Activated T-cell treated with anti-CD3 and anti-CD28 coated beads, Interleukin-2, amount 50 U/mL, for 4 hours (primary cell): ENCODE data around the gene STAT6. TPM values are rescaled to one million over a fixed set of nuclear protein-coding genes. Genes with fewer than 3 reads are reported as not detected.

ENCODE experiments used
- ATAC-seq, 2 donors: fragments of 200-7000 bp; cut with Tn5 transposase; one replicate each; pipeline ENCODE4 v1.10.0; 2021
- DNase-seq: peaks from one replicate; pipeline ENCODE4 v3.0.0-alpha.2; 2020
- H3K27me3 Mint-ChIP-seq: one replicate; pipeline ENCODE4 v1.8.0; 2021; ENCODE audit warnings: low read depth, mixed read lengths
- H3K36me3 Mint-ChIP-seq: one replicate; pipeline ENCODE4 v1.8.0; 2022; ENCODE audit warnings: mixed read lengths; ENCODE audit not compliant: insufficient read depth
- H3K4me1 Mint-ChIP-seq: one replicate; pipeline ENCODE4 v1.8.0; 2021; ENCODE audit warnings: low read depth, mixed read lengths
- H3K4me3 Mint-ChIP-seq: one replicate; pipeline ENCODE4 v1.8.0; 2021; ENCODE audit warnings: mild to moderate bottlenecking, moderate library complexity, mixed read lengths
- H3K9me3 Mint-ChIP-seq: one replicate; pipeline ENCODE4 v1.8.0; 2021; ENCODE audit warnings: mixed read lengths
- total RNA-seq, 3 donors: library from RNA; stranded (reverse); gene quantifications; one replicate each; pipeline ENCODE4 v1.2.1, GENCODE V29; 2021

Gene STAT6
- total RNA-seq, 3 donors from 2014 or later: 312 to 340 (median 339) TPM

DNA sequence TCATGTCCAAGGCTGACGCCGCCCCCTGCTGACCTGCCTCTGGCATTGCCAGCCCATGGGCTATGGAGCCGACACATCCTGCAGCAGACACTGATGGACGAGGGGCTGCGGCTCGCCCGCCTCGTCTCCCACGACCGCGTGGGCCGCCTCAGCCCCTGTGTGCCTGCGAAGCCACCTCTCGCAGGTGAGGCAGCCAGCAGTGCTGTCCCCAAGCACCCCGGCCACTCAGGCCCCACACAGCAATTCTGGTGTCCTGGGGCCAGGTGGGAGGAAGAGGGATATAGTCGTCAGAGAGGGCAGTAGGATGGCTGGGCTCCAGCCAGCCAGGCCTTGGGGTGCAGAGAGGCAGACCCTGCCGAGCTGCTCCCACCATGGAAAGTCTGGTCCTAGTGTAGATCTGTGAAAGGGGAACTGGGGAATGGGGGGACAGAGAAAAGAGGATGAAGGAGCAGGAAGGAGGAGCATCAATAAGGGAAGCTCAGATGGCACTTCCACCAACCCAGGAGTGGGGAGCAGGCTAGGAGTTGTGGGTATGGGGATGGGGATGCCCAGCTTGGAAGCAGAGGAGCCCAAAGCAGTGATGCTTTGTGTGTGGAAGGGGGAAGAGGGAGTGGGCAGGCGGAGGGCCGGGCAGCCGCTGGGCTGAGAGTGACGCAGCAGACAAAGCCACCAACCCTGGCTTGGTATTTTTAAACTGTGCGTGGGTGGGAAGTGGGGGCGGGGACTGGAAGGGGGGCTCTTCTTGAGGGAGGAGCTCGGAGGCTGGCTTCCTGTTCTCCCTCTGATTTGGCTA lies 17.6 kb downstream of the STAT6 start:
- DNase-seq (peak; percentile 79), ATAC-seq (peak; percentile 42 to 47)
- H3K4me1 Mint-ChIP-seq: peaks cover 53% of the 10 kb centered on the region
- H3K36me3 Mint-ChIP-seq: peaks cover 31% of the 10 kb centered on the region
- H3K9me3 Mint-ChIP-seq: no peaks in the 10 kb centered on the region
- peak overlapping the region; percentile 59 for H3K4me3 Mint-ChIP-seq
- H3K27me3 Mint-ChIP-seq: no peaks in the 10 kb centered on the region

DNA sequence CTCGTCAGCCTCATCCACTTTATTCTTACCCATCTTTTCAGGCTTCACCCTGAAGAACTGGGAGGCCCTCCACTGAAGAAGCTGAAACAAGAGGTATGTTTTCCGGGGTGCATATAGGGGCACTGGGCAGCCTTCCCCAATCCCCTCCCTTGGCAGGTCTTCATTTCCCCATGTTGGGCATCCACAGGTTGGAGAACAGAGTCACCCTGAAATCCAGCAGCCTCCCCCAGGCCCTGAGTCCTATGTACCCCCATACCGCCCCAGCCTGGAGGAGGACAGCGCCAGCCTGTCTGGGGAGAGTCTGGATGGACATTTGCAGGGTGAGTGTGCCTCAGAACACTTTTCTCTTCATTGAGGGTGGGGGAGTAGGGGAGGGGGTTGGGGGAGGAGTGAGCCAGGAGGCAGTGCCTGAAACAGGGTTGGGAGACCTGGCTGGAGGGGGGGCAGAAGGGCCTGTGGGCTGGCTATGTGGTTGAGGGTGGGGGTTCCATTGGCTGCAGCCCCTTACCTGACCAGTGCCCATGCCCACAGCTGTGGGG lies 18.2 kb downstream of the STAT6 start:
- DNase-seq (no peak), ATAC-seq (no peak)
- Mint-ChIP-seq H3K36me3 (peaks cover 28% of the 10 kb centered on the region), H3K4me3 (no peak overlapping the region), H3K27me3 (no peaks in the 10 kb centered on the region), H3K9me3 (no peaks in the 10 kb centered on the region), H3K4me1 (peaks cover 56% of the 10 kb centered on the region)

DNA sequence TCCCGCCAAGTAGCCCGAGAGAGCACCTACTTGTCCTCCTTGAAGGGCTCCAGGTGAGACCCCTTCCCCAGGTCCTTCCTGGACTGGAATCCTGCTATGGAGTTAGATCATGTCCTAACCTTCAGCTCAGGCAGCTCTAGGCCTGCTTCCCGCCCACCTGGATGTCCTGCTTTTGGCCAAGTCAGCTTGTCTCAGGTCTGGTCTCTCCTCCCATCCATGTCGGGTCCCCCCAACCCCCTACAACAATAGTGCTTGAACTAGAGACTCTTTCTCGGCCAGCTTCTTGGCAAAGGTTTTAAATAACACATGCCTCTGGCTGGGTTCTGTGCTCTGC lies 18.7 kb downstream of the STAT6 start:
- Mint-ChIP-seq H3K4me1 (peaks cover 57% of the 10 kb centered on the region), H3K4me3 (no peak overlapping the region), H3K36me3 (peaks cover 27% of the 10 kb centered on the region), H3K27me3 (no peaks in the 10 kb centered on the region), H3K9me3 (no peaks in the 10 kb centered on the region)
- ATAC-seq (no peak), DNase-seq (no peak)

DNA sequence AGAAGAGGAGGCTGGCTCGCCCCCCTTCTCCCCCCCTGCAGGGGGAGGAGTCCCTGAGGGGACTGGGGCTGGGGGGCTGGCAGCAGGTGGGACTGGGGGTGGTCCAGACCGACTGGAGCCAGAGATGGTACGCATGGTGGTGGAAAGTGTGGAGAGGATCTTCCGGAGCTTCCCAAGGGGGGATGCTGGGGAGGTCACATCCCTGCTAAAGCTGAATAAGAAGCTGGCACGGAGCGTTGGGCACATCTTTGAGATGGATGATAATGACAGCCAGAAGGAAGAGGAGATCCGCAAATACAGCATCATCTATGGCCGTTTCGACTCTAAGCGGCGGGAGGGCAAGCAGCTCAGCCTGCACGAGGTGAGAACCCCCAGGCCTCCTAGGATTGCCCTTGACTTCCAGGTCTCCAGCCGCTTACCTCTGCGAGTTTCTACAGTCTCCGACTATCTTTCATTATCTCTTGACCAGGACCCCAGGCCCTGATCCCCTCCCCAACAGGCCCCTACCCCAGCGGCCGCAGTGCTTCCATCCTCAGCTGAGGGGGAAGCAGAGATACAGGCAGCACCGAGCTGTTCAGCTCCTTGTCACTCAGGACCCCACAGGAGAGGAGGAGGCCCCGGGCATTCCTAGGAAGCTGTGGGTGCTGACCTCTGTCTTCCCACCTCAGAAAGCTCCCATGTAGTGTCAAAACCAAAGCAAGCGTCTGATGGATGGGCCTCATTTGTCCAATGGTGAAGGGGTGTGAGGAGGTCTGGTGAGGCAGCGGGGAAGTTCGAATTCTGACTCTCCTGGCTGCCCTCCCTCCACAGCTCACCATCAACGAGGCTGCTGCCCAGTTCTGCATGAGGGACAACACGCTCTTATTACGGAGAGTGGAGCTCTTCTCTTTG lies 19.3 kb downstream of the STAT6 start:
- ATAC-seq (no peak), DNase-seq (no peak)
- peak overlapping the region; percentile 19 for H3K4me3 Mint-ChIP-seq
- H3K4me1 Mint-ChIP-seq: peaks cover 58% of the 10 kb centered on the region
- peaks cover 21% of the 10 kb centered on the region for H3K36me3 Mint-ChIP-seq
- no peaks in the 10 kb centered on the region for H3K27me3 Mint-ChIP-seq
- H3K9me3 Mint-ChIP-seq: no peaks in the 10 kb centered on the region

DNA sequence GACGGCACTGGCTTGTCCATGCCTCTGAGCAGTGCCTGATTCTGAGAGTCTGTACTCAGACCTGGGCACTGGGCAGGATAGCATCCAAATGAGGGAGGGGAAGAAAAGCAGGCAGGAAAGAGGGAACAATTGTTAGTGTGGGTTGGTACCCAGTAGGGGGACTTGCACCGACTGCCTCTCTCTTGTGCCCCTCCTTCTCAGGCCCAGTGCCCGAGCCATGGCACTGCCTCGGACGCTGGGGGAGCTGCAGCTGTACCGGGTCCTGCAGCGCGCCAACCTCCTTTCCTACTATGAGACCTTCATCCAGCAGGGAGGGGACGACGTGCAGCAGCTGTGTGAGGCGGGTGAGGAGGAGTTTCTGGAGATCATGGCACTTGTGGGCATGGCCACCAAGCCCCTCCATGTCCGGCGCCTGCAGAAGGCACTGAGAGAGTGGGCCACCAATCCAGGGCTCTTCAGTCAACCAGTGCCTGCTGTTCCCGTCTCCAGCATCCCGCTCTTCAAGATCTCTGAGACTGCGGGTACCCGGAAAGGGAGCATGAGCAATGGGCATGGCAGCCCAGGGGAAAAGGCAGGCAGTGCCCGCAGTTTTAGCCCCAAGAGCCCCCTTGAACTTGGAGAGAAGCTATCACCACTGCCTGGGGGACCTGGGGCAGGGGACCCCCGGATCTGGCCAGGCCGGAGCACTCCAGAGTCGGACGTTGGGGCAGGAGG lies 20.1 kb downstream of the STAT6 start:
- ATAC-seq (no peak), DNase-seq (no peak)
- Mint-ChIP-seq H3K4me3 (peak overlapping the region; percentile 92), H3K4me1 (peaks cover 66% of the 10 kb centered on the region), H3K27me3 (no peaks in the 10 kb centered on the region), H3K9me3 (no peaks in the 10 kb centered on the region), H3K36me3 (peaks cover 19% of the 10 kb centered on the region)

DNA sequence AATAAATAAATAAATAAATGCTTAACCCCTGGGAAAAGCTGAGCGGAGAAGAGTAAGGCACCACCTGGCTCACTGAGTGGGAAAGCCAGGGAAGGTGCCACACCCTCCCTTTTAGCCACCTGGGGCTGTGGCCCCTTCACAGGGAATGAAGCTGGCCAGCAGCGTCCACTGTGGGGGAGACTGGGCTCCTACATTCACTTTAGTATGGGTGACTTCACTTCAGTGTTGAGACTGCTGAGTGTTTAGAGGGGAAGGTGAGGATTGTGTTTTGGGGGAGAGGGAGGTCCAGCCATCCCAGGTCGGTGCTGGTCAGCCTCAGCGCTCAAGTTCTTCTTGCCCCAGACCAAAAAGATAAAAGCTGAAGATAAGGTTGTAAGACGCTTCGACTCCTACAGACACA lies 20.7 kb downstream of the STAT6 start:
- H3K36me3 Mint-ChIP-seq: peaks cover 19% of the 10 kb centered on the region
- no peaks in the 10 kb centered on the region for H3K9me3 Mint-ChIP-seq
- ATAC-seq (no peak), DNase-seq (no peak)
- no peaks in the 10 kb centered on the region for H3K27me3 Mint-ChIP-seq
- peak overlapping the region; percentile 92 for H3K4me3 Mint-ChIP-seq
- peaks cover 72% of the 10 kb centered on the region for H3K4me1 Mint-ChIP-seq

DNA sequence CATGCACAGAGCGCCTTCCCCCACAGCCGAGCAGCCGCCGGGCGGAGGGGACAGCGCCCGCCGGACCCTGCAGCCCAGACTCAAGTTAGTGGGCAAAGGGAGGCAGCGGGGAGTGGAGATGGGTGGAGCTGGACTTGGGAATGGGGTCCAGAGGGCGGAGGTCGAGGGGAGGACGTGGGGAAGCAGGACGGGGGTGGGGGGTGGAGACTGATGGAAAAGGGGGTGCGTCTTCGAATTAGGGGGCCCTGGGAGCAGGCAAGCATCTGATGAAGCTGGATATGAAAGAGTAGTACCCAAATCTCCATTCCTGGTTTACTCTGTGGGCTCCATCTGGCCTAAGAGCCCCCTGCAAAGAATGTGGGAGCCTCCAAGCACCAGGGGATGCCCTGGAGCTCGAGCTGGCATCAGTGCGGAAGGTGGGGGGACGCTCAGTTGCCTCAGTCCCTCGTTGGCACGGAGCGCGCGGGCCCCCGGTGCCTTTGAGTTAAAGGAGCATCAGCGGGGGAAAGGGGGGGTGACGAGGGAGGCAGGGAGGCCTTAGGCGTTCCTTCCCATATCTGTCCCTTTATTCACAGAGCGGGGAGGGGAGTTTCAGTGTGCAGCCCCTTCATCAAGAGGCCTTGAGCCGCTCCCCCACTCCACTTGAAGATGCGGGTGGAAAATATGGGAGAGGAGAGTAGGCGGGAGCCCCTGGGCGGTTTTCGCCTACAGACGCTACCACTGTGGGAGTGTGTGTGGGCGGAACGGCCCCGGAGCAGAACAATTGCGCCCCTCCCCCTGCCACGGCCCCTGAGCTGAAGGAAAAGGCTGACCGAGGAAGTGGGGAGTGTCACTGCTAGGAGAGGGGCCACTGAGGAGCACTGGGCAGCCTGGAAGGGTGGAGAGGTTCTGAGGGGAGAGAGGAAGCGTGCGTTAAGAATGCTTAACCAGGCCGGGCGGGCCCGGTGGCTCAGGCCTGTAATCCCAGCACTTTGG lies 21.6 kb downstream of the STAT6 start:
- no peaks in the 10 kb centered on the region for H3K27me3 Mint-ChIP-seq
- no peaks in the 10 kb centered on the region for H3K9me3 Mint-ChIP-seq
- DNase-seq (peak; percentile 60), ATAC-seq (peak in 1 of 2 donors; percentile 4)
- H3K4me1 Mint-ChIP-seq: peaks cover 73% of the 10 kb centered on the region
- H3K4me3 Mint-ChIP-seq: peak overlapping the region; percentile 92
- H3K36me3 Mint-ChIP-seq: peaks cover 15% of the 10 kb centered on the region

DNA sequence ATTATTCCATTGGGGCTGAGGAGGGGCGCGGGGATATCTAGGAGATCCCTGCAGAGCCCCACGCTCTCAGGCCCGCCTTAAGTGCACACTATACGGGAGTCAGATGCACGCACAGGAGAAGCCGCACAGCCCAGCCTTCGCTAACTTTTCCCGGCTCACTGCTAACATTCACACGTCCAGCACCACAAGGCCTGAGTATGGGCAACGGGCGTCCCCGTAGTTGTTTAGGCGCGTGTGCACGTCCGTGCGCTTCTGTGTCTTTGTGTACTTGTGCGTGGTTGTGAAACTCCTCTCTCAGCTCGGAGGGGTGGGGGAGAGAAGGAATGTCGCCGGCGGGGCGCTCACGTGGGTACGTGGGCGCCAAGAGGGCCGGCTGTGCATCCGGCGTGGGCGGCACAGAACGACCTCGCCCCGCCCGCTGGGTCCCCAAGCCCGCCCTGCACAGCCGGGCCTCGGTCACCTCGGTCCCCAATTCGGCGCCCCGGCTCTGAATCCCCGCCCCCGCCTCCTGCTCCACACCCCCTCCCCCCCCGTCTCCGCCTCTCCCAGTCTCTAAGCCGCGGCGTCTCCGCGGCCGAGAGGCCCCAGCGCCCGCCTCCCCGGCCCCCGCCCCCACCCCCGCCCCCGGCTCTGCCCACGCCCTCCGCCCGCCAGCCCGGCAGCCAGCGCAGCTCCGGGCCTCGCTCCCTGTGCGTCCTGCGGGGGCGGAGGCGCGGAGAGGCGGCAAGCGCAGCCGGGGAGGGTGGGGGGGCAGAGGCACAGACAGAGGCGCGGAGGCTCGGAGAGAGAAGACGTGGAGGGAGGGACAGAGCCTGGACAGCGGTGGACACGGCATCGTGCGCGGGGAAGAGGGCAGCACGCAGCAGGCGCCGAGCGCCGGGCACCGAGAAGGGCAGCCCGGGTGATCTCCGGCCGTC lies 22.6 kb downstream of the STAT6 start, which contains the start of gene NAB2:
Gene NAB2 (plus strand): TSS at position 761 of the 917 bp plus-strand sequence. CDS start 158 bp downstream, outside the sequence.
- peak within 1 kb of the TSS; percentile 92 for H3K4me3 Mint-ChIP-seq
- no peaks in the 10 kb centered on the region for H3K27me3 Mint-ChIP-seq
- peak; percentile 29 to 32 for ATAC-seq

DNA sequence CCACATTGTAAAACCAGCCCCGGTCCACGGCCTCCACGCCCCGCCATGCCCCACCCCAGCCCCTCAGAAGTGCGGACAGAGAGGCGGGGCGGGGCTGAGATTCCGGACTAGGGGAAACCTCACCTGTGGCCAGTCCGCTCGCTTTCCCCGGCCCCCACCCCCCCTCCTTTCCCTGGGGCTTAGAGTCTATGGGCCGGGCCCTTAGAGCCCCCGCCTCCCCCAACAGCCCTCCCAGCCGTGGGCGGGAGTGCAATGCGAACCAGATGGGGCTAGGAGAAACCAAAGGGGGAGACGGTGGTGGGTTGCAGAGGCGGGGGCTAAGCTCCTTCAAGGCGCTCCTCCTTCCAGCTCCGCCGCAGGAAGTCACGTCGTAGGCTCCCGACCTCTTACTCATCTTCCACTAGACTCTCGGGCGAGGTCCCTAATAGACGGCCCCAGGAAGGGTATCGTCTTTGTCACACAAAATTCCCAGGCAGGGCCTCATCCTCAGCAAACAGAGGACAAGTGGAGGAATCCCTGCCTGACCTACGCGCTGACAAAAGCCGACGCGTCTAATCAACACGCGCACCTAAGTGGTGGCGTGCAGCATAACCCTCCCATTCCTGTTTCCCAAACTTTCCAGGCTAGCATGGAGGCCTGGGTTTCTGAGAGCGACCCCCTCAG lies 23.3 kb downstream of the STAT6 start:
- DNase-seq (peak; percentile 88), ATAC-seq (peak; percentile 39 to 47)
- Mint-ChIP-seq H3K4me3 (peak overlapping the region; percentile 88), H3K27me3 (no peaks in the 10 kb centered on the region), H3K4me1 (peaks cover 56% of the 10 kb centered on the region), H3K36me3 (peaks cover 8% of the 10 kb centered on the region), H3K9me3 (no peaks in the 10 kb centered on the region)

More for the DNA sequence above, 22.6 kb downstream of the STAT6 start, which contains the start of gene NAB2:
- peaks cover 64% of the 10 kb centered on the region for H3K4me1 Mint-ChIP-seq
- DNase-seq: peak; percentile 91
- H3K9me3 Mint-ChIP-seq: no peaks in the 10 kb centered on the region
- peaks cover 11% of the 10 kb centered on the region for H3K36me3 Mint-ChIP-seq

DNA sequence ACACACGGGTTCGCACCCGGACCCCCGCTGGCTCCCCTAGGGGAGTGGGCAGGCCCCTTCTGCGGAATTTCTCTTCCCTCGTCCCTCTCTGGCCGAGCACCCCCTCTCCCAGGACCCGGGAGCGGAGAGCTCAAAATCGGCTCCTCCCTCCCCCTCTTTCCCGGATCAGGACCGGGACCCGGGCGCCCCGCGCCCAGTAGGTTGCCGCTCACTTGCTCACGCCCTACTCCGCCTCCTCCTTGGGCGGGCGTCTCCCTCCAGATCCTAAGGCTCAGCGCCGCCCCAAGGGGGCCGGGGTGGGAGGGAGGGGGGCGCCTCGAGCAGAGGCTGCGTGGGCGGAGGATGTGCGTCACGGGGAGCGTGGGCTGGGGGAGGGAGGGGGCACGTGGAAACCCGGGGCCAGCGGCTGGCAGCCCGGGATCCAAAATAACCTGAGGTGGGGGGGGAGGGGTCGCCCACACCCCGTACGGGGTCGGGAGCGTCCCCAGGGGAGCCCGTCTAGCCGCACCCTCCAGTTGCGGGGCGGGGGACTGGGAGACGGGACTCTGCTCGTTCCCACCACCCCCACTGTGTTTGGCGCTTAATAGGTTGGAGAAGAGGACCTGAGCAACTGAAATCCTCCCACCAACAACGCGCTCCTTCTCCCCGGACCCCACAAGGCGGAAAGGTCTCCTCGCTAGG lies 24.0 kb downstream of the STAT6 start:
- H3K36me3 Mint-ChIP-seq: peaks cover 8% of the 10 kb centered on the region
- peaks cover 50% of the 10 kb centered on the region for H3K4me1 Mint-ChIP-seq
- ATAC-seq: peak; percentile 52 to 57
- peak; percentile 98 for DNase-seq
- no peaks in the 10 kb centered on the region for H3K27me3 Mint-ChIP-seq
- no peaks in the 10 kb centered on the region for H3K9me3 Mint-ChIP-seq
- peak overlapping the region; percentile 88 for H3K4me3 Mint-ChIP-seq

DNA sequence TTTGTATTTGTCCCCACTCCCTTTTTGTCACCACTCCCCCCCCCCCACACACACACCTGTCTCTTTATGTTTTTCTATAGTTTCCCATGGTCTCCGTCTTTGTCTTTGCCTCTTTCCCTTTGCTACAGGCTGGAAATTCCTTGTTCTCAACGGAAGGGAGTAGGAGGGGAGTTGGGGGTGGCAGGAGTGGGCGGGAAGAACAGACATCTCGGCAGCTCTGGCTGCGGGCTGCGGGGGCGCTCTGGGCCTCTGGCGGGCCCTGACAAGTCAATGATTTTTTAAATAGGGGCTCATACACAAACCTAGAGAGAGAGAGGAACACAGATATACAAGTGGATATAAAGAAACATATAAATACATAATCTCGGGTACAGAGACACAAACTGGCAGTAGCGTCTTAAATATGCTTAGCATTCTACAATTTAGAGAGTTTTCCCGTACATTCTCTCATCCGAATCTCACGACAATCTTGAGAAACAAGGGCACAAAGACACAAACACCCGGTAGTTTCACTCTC lies 24.6 kb downstream of the STAT6 start:
- Mint-ChIP-seq H3K27me3 (no peaks in the 10 kb centered on the region), H3K9me3 (no peaks in the 10 kb centered on the region), H3K4me3 (peak overlapping the region; percentile 88), H3K36me3 (peaks cover 4% of the 10 kb centered on the region), H3K4me1 (peaks cover 45% of the 10 kb centered on the region)
- DNase-seq (peak; percentile 70), ATAC-seq (no peak)
